Breast epithelium (tissue), 3 donors: ENCODE measurements around the gene PDSS2.

Experiments used
- POLR2AphosphoS5 ChIP-seq, 3 donors: sonication (generic); formaldehyde crosslinking; IDR thresholded peaks; one replicate each; pipeline ENCODE4 v1.6.1; 2017; ENCODE audit warnings: antibody characterized with exemption in 3 of 3
- TF ChIP-seq, protein P1 (sequence below), 3 donors: fragments of 450-650 bp; IDR thresholded peaks; one replicate each; pipeline ENCODE4 v1.5.1; 2016 to 2017; ENCODE audit warnings: antibody characterized with exemption in 3 of 3, mild to moderate bottlenecking in 3 of 3, moderate library complexity in 3 of 3

DNA sequence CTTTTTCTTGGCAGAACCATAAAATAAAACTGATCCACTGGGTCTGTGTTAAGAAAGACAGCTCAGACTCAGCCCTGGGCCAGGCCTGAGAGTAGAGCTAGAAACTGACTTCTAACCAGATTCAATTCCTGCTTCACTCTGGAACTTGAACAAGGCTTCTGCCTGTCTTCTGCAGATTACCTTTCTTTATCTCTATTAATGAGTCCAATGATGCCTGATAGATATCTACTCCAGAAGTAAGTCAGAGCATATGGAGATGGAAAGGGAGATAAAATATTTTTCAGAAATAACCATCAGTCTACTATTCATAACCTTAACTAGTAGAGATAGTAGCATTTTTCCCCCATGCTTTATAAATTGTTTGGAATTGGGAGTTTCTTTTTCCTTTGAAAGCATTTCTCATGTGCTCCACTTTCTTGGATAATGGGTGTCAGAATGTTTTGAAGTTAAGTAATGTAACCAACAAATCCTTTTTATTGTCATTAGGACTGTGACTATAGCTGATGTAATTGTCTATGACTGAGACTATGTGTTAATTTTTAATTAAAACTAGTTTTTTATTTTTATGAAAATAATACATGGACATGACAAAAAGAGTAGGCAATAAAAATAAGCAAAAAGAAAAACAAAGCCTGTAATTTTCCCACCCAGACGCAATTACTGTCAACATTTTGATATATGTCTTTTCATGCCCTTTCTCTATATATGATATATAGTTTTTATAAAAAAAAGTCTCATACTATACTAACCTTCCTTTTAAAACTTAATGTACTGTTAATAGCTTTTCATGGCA lies 37.7 kb upstream of the PDSS2 start:
- TF ChIP-seq, protein P1, sequence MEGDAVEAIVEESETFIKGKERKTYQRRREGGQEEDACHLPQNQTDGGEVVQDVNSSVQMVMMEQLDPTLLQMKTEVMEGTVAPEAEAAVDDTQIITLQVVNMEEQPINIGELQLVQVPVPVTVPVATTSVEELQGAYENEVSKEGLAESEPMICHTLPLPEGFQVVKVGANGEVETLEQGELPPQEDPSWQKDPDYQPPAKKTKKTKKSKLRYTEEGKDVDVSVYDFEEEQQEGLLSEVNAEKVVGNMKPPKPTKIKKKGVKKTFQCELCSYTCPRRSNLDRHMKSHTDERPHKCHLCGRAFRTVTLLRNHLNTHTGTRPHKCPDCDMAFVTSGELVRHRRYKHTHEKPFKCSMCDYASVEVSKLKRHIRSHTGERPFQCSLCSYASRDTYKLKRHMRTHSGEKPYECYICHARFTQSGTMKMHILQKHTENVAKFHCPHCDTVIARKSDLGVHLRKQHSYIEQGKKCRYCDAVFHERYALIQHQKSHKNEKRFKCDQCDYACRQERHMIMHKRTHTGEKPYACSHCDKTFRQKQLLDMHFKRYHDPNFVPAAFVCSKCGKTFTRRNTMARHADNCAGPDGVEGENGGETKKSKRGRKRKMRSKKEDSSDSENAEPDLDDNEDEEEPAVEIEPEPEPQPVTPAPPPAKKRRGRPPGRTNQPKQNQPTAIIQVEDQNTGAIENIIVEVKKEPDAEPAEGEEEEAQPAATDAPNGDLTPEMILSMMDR (IDR thresholded peaks at IDR 0.05) = no peak
- TF ChIP-seq POLR2AphosphoS5 (IDR thresholded peaks at IDR 0.05) = no peak
